SK-N-SH (cell line): ENCODE results near the gene TIMM23. TPM values are rescaled to one million over a fixed set of nuclear protein-coding genes. Genes with fewer than 3 reads are reported as not detected.

Experiments
- CTCF ChIA-PET: fragments of 300-600, 350-600 bp; formaldehyde crosslinking; extraction: SDS; loops from one replicate; lab custom pipeline; 2021; lab: Yijun Ruan, JAX
- POLR2A ChIA-PET: fragments of 350-600 bp; sonication (Branson Sonifier 250); formaldehyde crosslinking; extraction: SDS; loops from one replicate; lab custom pipeline; 2020; ENCODE audit warnings: antibody characterized with exemption, inconsistent platforms; lab: Yijun Ruan, JAX
- DNase-seq: peaks from one replicate; pipeline ENCODE4 v3.0.0; 2012
- H2AFZ ChIP-seq: fragments of 200-600 bp; sonication (generic); 2 replicates; pipeline ENCODE4 v1.8.1; 2016; ENCODE audit warnings: antibody characterized with exemption, mild to moderate bottlenecking, low read depth
- H3F3A ChIP-seq: fragments of 200-600 bp; sonication (generic); replicated peaks from 2 replicates; pipeline ENCODE3; 2016; ENCODE audit warnings: antibody characterized with exemption, mild to moderate bottlenecking; ENCODE audit not compliant: insufficient read depth
- H3K27ac ChIP-seq, 2 experiments: fragments of 200-500 bp in 1 of 2; fragments of 200-600 bp in 1 of 2; sonication (Bioruptor generic) in 1 of 2; sonication (generic), shearing (Covaris generic) in 1 of 2; 2 replicates each; pipeline versions ENCODE4 v1.5.1 to v1.6.1; 2014 to 2016; ENCODE audit warnings: low read depth in 2 of 2, inconsistent platforms in 1 of 2, low read length in 1 of 2, mild to moderate bottlenecking in 1 of 2, mixed read lengths in 1 of 2
- H3K27me3 ChIP-seq: fragments of 200-600 bp; sonication (generic), shearing (Covaris generic); 2 replicates; pipeline ENCODE4 v1.6.1; 2016; ENCODE audit warnings: mixed run types; ENCODE audit not compliant: insufficient read depth
- H3K36me3 ChIP-seq, 2 experiments: fragments of 200-500 bp in 1 of 2; fragments of 200-600 bp in 1 of 2; sonication (Bioruptor generic) in 1 of 2; sonication (generic) in 1 of 2; replicated peaks in 1 of 2; 2 replicates each; pipeline versions ENCODE3 to v1.5.1; 2014 to 2016; ENCODE audit warnings: low read length in 1 of 2, mild to moderate bottlenecking in 1 of 2; ENCODE audit not compliant: insufficient read depth in 2 of 2, control insufficient read depth in 1 of 2
- H3K4me1 ChIP-seq, 2 experiments: fragments of 200-500 bp in 1 of 2; fragments of 200-600 bp in 1 of 2; sonication (Bioruptor generic) in 1 of 2; sonication (generic), shearing (Covaris generic) in 1 of 2; 2 replicates each; pipeline versions ENCODE4 v1.5.1 to v1.6.1; 2014 to 2016; ENCODE audit warnings: low read depth in 1 of 2, low read length in 1 of 2, mixed run types in 1 of 2; ENCODE audit not compliant: insufficient read depth in 2 of 2, control insufficient read depth in 1 of 2
- H3K4me2 ChIP-seq: fragments of 200-600 bp; sonication (generic), shearing (Covaris generic); 2 replicates; pipeline ENCODE4 v1.6.1; 2017; ENCODE audit warnings: mixed run types
- H3K4me3 ChIP-seq, 2 experiments: fragments of 200-500 bp in 1 of 2; fragments of 200-600 bp in 1 of 2; sonication (Bioruptor generic) in 1 of 2; sonication (generic), shearing (Covaris generic) in 1 of 2; 2 replicates each; pipeline versions ENCODE4 v1.5.1 to v1.8.1; 2014 to 2016; ENCODE audit warnings: low read depth in 2 of 2, inconsistent platforms in 1 of 2, low read length in 1 of 2, mild to moderate bottlenecking in 1 of 2, mixed read lengths in 1 of 2, moderate library complexity in 1 of 2
- H3K79me2 ChIP-seq: fragments of 200-600 bp; sonication (generic); 2 replicates; pipeline ENCODE4 v1.8.1; 2017; ENCODE audit warnings: mild to moderate bottlenecking; ENCODE audit not compliant: insufficient read depth
- H3K9ac ChIP-seq: fragments of 200-600 bp; sonication (generic); 2 replicates; pipeline ENCODE4 v1.6.1; 2017; ENCODE audit warnings: mixed run types
- H3K9me2 ChIP-seq: fragments of 200-600 bp; sonication (generic); 2 replicates; pipeline ENCODE4 v1.6.1; 2017; ENCODE audit warnings: mixed run types
- H3K9me3 ChIP-seq: fragments of 200-600 bp; sonication (generic); 2 replicates; pipeline ENCODE4 v1.6.1; 2017; ENCODE audit warnings: mixed run types, mild to moderate bottlenecking, moderate library complexity
- H4K20me1 ChIP-seq: fragments of 200-600 bp; sonication (generic); 2 replicates; pipeline ENCODE4 v1.6.1; 2017; ENCODE audit warnings: mild to moderate bottlenecking, mixed run types; ENCODE audit not compliant: insufficient read depth
- CHD2 ChIP-seq: fragments of 150-350 bp; IDR thresholded peaks from 2 replicates; pipeline ENCODE4 v1.6.1; 2018; ENCODE audit warnings: low read length; ENCODE audit not compliant: partially characterized antibody
- ELF1 ChIP-seq: IDR thresholded peaks from 2 replicates; pipeline ENCODE4 v1.4.0; 2012
- MXI1 ChIP-seq: IDR thresholded peaks from 2 replicates; pipeline ENCODE4 v1.6.1; 2012; ENCODE audit warnings: mild to moderate bottlenecking, low read depth, low read length, improper control_type of control experiment
- NRF1 ChIP-seq: IDR thresholded peaks from 2 replicates; pipeline ENCODE4 v1.6.1; 2012; ENCODE audit warnings: low read depth, mild to moderate bottlenecking, low read length
- RCOR1 ChIP-seq: fragments of 150-350 bp; IDR thresholded peaks from 2 replicates; pipeline ENCODE4 v1.6.1; 2017; ENCODE audit warnings: antibody characterized with exemption, low read length
- TEAD4 ChIP-seq: IDR thresholded peaks from 2 replicates; pipeline ENCODE4 v1.4.0; 2012; ENCODE audit warnings: mild to moderate bottlenecking, borderline replicate concordance; ENCODE audit not compliant: insufficient read depth
- YY1 ChIP-seq: IDR thresholded peaks from 2 replicates; pipeline ENCODE4 v1.4.0; 2012; ENCODE audit warnings: low read depth, mild to moderate bottlenecking
- WGBS: methylation state at CpG from one replicate; pipeline ENCODE4 v1.1.6; 2017; ENCODE audit warnings: low lambda C conversion rate; 5-methylcytosine and 5-hydroxymethylcytosine counted together
- polyA plus RNA-seq, 3 experiments: library from polyadenylated mRNA; depleted of rRNA; stranded (reverse); fragments of >200 nt; gene quantifications; 2 replicates each; pipeline ENCODE4 v1.2.3, GENCODE V29; 2012
- TF ChIP-seq, protein P1 (sequence below): IDR thresholded peaks from 2 replicates; pipeline ENCODE4 v1.4.0; 2012; ENCODE audit warnings: low read depth, borderline replicate concordance
- TF ChIP-seq, protein P2 (sequence below): fragments of 150-350 bp; IDR thresholded peaks from 2 replicates; pipeline ENCODE4 v1.6.1; 2017; ENCODE audit warnings: antibody characterized with exemption, low read length, low read depth, borderline replicate concordance
- TF ChIP-seq, protein P3 (sequence below): IDR thresholded peaks from 2 replicates; pipeline ENCODE4 v1.6.1; 2012; ENCODE audit warnings: mild to moderate bottlenecking, low read depth, low read length, moderate library complexity
- TF ChIP-seq, protein P4 (sequence below): IDR thresholded peaks from 2 replicates; pipeline ENCODE4; 2012

TIMM23 gene
- polyA plus RNA-seq, 1 of the 3 experiments (the other 2 are of a cell fraction), result 87.0 TPM

DNA sequence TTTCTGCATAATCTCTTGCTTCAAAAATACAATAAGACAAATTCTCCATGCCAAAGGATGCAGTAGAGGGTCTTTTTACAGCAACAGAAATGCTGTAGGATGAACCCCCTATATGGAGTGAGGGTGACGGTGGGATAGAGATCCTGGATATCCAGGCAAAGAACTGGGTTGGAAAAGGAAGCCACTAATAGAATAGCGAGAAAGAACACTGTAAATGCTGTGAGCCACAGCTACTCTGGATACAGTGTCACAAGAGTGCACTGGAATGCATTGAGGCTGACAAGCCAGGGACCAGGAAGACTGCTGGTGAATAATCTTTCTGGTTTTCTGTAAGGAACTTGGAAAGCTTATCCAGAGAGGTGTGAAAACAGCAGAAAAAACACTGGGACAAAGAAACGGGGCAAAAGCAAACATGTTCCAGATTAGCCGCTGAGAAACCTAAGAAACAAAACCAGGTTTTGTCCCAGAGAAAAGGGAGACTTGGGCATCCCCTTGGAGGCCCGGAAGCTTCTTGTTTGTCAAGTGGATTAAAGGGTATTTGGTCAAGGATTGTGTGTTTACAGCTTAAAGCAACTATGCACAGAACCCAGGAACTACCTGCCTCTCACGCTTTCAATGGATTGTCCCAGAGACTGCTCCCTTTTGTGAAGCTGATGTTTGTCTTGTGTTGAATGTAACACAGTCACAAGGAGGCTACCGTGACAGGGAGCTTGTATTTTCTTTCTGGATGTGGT lies 79.9 kb downstream of the TIMM23 start:
- H3K9me3 ChIP-seq, result no peaks in the 10 kb centered on the region; the same call in 1 of the 2 replicates

DNA sequence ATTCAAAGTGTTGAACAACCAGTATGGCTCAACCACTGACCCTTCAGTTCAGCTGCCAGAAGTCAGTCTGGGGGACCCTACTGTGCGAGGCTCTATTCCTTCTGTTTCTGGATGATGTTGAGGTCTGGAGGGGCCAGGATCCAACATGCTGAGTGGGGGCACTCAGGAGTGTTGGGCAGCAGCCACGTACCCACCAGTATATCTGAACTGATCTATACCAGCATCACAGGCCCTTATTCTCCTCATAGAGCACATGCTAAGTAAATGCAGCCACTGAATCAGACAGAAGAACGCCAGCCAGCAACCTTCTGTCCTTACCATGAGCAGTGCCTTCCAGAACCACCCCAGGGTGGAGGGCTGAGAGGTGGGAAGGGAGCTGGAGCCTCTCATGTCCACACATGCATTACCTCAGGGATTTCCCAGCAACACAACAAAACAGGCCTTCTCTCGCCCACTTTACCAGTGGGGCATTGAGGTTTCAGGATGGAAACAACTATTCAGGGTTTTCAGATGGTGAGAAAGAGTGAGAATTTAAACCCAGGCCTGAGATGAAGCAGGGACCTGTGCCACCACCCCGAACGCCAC lies 80.6 kb downstream of the TIMM23 start:
- no peaks in the 10 kb centered on the region; a peak in 1 of 4 replicates for H3K4me1 ChIP-seq
- no peak overlapping the region for H2AFZ ChIP-seq
- H3K9me3 ChIP-seq, result no peaks in the 10 kb centered on the region; the same call in 1 of the 2 replicates
- no peaks in the 10 kb centered on the region for H3K27me3 ChIP-seq
- CTCF ChIA-PET, result no interaction called here
- H3K4me3 ChIP-seq, result no peak overlapping the region
- H3K36me3 ChIP-seq, result no peaks in the 10 kb centered on the region
- POLR2A ChIA-PET, result no interaction called here
- H3K4me2 ChIP-seq, result no peak overlapping the region
- no peaks in the 10 kb centered on the region for H3K9me2 ChIP-seq
- no peak overlapping the region for H3K9ac ChIP-seq
- DNase-seq, result no peak
- H3K27ac ChIP-seq, result no peak overlapping the region
- no peaks in the 10 kb centered on the region for H3F3A ChIP-seq
- TF ChIP-seq ELF1, result no peak
- TF ChIP-seq CHD2, result no peak
- TF ChIP-seq, protein P1, sequence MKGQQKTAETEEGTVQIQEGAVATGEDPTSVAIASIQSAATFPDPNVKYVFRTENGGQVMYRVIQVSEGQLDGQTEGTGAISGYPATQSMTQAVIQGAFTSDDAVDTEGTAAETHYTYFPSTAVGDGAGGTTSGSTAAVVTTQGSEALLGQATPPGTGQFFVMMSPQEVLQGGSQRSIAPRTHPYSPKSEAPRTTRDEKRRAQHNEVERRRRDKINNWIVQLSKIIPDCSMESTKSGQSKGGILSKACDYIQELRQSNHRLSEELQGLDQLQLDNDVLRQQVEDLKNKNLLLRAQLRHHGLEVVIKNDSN, result no peak
- TF ChIP-seq, protein P2, sequence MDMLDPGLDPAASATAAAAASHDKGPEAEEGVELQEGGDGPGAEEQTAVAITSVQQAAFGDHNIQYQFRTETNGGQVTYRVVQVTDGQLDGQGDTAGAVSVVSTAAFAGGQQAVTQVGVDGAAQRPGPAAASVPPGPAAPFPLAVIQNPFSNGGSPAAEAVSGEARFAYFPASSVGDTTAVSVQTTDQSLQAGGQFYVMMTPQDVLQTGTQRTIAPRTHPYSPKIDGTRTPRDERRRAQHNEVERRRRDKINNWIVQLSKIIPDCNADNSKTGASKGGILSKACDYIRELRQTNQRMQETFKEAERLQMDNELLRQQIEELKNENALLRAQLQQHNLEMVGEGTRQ, result no peak
- TF ChIP-seq YY1, result no peak
- H4K20me1 ChIP-seq, result no peaks in the 10 kb centered on the region
- H3K79me2 ChIP-seq, result no peaks in the 10 kb centered on the region
- 61% methylated on average over 5 of the region's 6 CpGs for WGBS

More for the DNA sequence above, 79.9 kb downstream of the TIMM23 start:
- Histone ChIP-seq H3K27me3 (no peaks in the 10 kb centered on the region), H3K9me2 (no peaks in the 10 kb centered on the region), H3F3A (no peaks in the 10 kb centered on the region), H3K4me3 (no peak overlapping the region), H3K36me3 (no peaks in the 10 kb centered on the region), H3K27ac (no peak overlapping the region), H3K79me2 (no peaks in the 10 kb centered on the region), H3K4me2 (no peak overlapping the region), H4K20me1 (no peaks in the 10 kb centered on the region), H3K9ac (no peak overlapping the region), H3K4me1 (no peaks in the 10 kb centered on the region; a peak in 1 of 4 replicates), H2AFZ (no peak overlapping the region)
- TF ChIP-seq RCOR1 (no peak), TEAD4 (no peak), MXI1 (no peak), NRF1 (no peak)
- TF ChIP-seq, protein P3, sequence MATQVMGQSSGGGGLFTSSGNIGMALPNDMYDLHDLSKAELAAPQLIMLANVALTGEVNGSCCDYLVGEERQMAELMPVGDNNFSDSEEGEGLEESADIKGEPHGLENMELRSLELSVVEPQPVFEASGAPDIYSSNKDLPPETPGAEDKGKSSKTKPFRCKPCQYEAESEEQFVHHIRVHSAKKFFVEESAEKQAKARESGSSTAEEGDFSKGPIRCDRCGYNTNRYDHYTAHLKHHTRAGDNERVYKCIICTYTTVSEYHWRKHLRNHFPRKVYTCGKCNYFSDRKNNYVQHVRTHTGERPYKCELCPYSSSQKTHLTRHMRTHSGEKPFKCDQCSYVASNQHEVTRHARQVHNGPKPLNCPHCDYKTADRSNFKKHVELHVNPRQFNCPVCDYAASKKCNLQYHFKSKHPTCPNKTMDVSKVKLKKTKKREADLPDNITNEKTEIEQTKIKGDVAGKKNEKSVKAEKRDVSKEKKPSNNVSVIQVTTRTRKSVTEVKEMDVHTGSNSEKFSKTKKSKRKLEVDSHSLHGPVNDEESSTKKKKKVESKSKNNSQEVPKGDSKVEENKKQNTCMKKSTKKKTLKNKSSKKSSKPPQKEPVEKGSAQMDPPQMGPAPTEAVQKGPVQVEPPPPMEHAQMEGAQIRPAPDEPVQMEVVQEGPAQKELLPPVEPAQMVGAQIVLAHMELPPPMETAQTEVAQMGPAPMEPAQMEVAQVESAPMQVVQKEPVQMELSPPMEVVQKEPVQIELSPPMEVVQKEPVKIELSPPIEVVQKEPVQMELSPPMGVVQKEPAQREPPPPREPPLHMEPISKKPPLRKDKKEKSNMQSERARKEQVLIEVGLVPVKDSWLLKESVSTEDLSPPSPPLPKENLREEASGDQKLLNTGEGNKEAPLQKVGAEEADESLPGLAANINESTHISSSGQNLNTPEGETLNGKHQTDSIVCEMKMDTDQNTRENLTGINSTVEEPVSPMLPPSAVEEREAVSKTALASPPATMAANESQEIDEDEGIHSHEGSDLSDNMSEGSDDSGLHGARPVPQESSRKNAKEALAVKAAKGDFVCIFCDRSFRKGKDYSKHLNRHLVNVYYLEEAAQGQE, result no peak
- TF ChIP-seq, protein P4, sequence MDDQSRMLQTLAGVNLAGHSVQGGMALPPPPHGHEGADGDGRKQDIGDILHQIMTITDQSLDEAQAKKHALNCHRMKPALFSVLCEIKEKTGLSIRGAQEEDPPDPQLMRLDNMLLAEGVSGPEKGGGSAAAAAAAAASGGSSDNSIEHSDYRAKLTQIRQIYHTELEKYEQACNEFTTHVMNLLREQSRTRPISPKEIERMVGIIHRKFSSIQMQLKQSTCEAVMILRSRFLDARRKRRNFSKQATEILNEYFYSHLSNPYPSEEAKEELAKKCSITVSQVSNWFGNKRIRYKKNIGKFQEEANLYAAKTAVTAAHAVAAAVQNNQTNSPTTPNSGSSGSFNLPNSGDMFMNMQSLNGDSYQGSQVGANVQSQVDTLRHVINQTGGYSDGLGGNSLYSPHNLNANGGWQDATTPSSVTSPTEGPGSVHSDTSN, result no peak
- ChIA-PET POLR2A (no interaction called here), CTCF (no interaction called here)
- DNase-seq, result no peak
- 47% methylated on average over 7 of the region's 7 CpGs for WGBS
